ENCODE results near the gene FAM53C.

The FAM53C gene

GRCh38 chr5:138351056-138351455 lies 13.0 kb downstream of the FAM53C start:
- no peak for DNase-seq (ENCODE audit: low read depth in 2 of 3, low spot score in 1 of 3)

GRCh38 chr5:138351517-138351916 lies 13.5 kb downstream of the FAM53C start:
- no peak for DNase-seq (ENCODE audit: low read depth in 2 of 3, low spot score in 1 of 3)

DNA sequence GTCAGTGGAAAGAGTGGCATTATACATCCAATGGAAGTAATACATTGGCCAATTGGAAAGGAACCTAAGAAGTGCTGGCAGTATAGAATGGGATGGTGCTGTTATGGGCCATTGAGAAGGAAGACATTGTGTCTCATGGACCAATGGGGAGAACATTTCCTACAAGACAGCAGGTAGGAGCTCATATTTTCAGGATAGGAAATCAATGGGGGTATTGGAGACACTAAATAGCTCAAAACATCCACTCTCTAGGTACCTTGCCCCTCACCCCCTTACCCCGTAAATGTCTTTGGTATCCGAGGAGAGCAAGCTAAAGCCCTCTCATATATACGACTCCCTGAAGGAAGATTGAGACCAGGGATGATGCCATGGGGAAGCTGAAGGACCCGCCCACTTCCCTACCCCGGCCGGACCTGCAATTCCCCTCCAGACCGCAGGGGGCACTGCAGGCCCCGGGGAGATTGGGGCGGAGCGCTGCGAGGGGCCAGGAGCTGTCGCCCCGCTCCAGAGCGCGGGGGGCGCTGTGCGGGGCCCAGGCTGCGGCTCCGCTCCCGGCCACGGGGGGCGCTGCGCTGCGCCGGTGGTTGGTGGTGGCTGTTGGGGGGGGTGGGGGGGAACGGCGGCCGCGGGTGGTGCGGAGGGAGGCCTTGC lies 14.1 kb downstream of the FAM53C start, which contains the start of gene KDM3B:
Gene KDM3B, plus strand, starts transcription at position 615 of the 651 bp plus-strand sequence. CDS start 111 bp downstream, outside the sequence.
- peak; percentile 83 to 96 (median 91) for DNase-seq (ENCODE audit: low read depth in 2 of 3, low spot score in 1 of 3)

DNA sequence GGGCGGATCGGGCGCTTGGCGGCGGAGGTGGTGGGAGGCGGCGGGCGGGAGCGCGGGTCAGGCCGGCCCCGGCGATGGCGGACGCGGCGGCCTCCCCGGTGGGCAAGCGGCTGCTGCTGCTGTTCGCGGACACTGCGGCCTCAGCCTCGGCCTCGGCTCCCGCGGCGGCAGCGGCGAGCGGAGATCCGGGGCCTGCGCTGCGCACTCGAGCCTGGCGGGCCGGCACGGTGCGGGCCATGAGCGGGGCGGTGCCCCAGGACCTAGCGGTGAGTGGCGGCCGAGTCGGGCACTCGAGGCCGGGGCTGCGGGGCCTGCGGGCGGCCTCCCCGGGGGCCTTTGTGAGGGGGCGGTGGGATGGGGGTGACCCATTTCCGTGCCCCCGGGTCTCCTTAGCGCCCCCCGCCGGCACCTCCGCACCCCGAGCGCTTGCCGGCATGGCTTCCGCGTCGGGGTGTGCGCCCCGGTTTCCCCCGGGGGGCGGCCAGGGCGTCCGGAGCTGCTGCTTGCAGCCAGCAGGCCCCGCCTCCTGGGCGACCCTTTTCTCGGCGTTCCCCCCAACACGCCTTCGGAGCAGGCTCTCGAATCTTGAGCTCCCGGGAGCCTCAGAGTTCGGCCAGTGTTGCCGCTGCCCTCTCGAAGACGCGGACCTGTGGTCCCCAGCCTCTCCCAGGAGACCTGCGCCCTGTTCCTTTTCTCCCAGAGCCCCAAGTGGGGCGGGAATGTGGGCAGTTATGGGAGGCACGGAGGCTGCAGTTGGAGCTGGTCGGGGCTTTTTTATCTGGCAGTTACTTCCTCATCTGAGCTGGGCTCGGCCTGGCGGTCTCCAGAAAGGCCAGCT lies 14.9 kb downstream of the FAM53C start:
- DNase-seq (ENCODE audit: low read depth in 2 of 3, low spot score in 1 of 3): peak in 2 of 3 donors; percentile 46 to 53

- peak in 1 of 3 donors; percentile 17 for DNase-seq (ENCODE audit: low read depth in 2 of 3, low spot score in 1 of 3)
Measured at GRCh38 chr5:138353560-138354080, 15.6 kb downstream of the FAM53C start.

GRCh38 chr5:138354387-138354786 lies 16.3 kb downstream of the FAM53C start:
- DNase-seq (ENCODE audit: low read depth in 2 of 3, low spot score in 1 of 3): no peak

GRCh38 chr5:138354926-138355378 lies 16.9 kb downstream of the FAM53C start:
- peak; percentile 29 to 56 (median 39) for DNase-seq (ENCODE audit: low read depth in 2 of 3, low spot score in 1 of 3)

DNA sequence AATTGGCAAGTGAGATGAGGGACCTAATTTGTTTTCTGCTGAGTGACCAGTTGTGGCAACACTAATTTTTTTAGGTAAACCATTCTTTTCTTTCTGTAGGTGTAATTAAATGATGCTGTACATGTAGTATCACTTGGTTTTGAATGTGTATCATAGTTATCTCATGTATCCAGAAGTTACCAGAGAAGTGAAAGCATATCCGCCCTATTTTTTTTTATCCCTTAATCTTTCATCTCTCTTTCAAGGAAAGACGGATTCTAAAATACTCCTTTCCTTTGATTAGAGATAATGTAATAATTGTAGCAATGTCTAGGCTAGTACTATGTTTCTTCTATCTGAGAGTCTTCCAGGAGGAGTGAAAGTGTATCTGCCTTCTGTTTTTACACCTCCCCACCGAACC lies 21.6 kb downstream of the FAM53C start:
- DNase-seq (ENCODE audit: low read depth in 2 of 3, low spot score in 1 of 3): no peak

- no peak for DNase-seq (ENCODE audit: low read depth in 2 of 3, low spot score in 1 of 3)
Measured at GRCh38 chr5:138360941-138361452, 22.9 kb downstream of the FAM53C start.

GRCh38 chr5:138364576-138364975 lies 26.5 kb downstream of the FAM53C start:
- DNase-seq (ENCODE audit: low read depth in 2 of 3, low spot score in 1 of 3): no peak

DNA sequence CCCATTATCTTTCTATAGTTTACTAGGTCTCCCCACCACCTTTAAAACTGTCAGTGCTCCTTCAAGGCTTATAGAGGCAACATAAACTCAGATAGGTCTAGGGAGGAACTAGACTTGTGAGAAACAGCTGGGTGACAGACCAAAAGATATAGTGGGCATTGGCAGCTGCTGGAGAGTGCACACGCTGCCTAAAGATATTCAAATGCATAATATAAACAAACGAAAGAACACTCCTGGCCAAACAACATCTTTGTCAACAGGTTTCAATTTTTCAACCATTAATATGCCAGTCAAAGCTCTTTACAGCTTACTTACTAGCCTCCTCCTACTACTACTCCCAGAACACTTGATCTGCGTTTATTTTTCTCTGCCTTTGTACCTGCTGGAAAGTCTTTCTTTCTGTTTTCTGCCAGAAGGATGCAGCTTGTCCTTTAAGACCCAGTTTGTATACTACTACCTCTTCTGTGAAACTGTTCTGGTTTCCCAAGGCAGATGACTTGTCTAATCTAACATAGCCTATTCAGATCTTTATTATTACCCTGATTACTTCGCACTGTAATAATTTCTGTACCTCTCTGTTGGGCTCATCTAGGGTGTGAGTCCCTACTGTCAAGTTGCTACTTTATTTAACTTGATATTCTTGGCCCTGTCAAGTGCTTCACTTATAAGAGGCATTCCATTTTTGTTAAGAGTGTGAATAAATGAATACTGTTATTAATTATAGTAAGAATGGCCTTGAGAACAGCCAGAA lies 28.7 kb downstream of the FAM53C start:
- no peak for DNase-seq (ENCODE audit: low read depth in 2 of 3, low spot score in 1 of 3)

DNA sequence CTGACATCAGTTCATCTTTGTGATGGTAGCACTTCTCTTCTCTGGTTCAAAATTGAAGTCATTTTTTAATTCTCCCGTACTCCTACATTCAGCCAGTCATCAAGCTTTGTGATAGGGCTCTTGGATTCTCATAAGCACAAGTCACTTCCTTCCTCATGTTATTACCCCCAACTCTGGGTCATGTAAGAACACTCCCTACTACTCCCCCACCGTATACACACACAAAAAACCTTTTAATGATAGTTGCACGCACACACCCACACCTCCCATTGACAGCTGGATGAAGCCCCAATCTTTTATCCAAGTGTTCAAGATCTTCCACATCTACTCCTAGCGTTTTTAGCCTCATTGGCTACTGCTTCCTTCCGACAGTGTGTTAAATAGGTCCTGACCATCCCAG lies 31.2 kb downstream of the FAM53C start:
- DNase-seq (ENCODE audit: low read depth in 2 of 3, low spot score in 1 of 3): no peak

- no peak for DNase-seq (ENCODE audit: low read depth in 2 of 3, low spot score in 1 of 3)
Measured at GRCh38 chr5:138369706-138370105, 31.6 kb downstream of the FAM53C start.

DNA sequence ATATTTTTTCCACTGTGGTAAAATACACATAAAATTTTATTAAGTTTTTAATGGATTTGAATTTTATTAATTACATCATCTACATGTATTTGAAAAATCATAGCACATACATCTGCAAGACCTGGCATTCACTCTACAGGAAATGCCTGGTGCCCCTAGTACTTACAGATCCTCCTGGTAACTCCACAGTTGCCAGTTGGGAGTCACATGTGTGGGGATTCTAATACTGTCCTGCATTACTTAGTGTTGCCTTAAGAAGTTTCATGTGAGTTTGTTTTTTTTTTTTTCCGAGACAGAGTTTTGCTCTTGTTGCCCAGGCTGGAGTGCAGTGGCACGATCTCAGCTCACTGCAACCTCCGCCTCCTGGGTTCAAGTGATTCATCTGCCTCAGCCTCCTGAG lies 32.5 kb downstream of the FAM53C start:
- no peak for DNase-seq (ENCODE audit: low read depth in 2 of 3, low spot score in 1 of 3)

DNA sequence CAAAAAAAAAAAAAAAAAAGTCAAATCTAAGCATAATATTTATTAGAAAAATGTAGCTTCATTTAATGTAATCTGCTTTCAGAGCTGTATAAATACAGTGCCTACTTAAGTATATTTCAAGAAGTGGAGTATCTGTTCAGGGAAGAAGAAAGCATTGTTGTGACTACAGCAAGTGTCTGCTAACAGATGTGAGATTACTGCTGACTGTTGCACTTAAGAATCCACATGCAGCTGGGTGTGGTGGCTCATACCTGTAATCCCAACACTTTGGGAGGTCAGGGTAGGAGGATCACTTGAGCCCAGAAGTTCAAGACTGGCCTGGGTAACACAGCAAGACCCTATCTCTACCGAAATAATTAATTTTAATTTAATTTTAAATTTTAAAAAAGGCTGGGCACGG lies 33.4 kb downstream of the FAM53C start:
- DNase-seq (ENCODE audit: low read depth in 2 of 3, low spot score in 1 of 3): no peak

DNA sequence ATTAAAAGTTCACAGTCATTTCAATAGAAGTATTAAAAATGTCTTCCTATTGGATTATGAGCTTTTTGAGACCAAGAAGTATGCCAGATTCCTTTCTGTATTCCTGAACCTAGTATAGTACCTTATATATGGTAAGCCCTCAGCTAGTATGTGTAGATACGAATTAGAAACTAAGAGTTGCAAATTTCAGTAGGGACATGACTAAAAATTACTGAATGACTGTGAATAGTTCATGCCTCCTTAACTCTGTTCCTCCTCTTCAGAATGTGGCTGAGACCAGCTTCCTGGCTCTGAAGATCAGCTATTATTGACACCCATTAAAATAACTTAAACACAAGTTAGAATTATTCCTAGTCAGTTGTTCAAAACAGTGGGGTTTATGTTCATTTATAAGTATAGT lies 34.2 kb downstream of the FAM53C start:
- no peak for DNase-seq (ENCODE audit: low read depth in 2 of 3, low spot score in 1 of 3)

DNA sequence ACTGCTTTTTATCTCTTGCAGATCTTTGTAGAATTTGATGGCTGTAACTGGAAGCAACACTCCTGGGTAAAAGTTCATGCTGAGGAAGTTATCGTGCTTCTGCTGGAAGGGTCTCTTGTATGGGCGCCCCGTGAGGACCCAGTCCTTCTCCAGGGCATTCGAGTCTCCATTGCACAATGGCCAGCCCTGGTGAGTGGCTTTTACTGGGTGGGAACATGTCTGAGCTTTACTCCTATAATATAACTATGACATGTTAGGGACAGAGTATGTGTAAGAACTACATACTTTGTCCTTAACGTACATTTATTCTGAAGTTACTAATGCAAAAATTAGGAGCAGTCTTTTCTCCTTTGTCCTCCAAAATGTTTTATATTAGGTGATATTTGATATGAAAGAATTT lies 34.6 kb downstream of the FAM53C start:
- DNase-seq (ENCODE audit: low read depth in 2 of 3, low spot score in 1 of 3): no peak

DNA sequence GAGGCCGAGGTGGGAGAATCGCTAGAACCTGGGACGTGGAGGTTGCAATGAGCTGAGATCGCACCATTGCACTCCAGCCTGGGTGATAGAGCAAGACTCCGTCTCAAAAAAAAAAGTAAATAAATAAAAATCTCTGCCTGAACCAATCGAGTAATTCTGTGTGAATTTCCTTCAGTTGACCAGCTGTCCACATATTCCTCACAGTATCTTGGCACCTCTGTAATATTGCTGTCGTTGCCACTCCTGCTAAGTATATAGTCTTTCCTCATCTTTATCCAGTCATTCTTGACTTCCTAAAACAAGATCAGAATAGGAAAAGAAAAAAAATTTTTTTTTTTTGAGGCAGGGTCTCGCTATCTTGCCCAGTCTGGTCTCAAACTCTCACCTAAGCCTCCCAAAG lies 44.3 kb downstream of the FAM53C start:
- no peak for DNase-seq (ENCODE audit: low read depth in 2 of 3, low spot score in 1 of 3)

DNA sequence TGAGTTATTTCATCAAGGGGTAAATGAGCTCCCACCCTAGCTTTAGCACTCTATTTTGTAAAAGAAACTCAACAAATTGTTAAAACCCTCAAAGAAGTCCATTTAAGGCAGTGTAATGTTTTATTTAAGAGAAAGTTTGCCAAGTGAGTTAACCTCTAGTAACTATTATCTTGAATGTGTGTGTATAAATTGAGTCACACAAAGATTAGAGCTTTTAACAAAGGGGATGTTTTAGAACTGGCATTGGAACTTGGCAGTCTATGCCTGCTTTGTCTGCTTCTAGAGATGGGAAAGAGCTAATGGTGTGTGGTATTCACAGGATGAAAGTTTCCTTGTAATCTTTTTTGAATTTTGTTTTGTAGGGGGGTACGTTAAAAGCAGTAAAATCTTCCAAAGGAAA lies 47.6 kb downstream of the FAM53C start:
- DNase-seq (ENCODE audit: low read depth in 2 of 3, low spot score in 1 of 3): no peak

- DNase-seq (ENCODE audit: low read depth in 2 of 3, low spot score in 1 of 3): no peak
Measured at GRCh38 chr5:138386290-138386689, 48.2 kb downstream of the FAM53C start.

DNA sequence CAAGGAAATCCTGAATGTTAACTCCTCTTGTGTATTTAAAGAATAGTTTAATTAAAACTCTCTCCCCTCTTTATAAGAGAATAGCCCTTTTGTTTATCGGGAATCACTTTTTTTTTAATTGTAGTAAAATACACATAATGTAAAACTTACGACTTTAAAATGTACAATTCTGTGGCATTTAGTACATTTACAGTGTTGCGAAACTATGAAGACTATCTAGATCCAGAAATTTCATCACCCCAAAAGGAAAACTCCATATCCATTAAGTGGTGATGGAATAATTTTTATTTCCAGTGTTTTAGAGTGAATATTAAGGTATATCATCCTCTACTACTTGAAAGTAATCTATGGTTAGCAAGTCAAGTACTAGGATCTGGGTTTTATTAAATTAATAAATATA lies 51.3 kb downstream of the FAM53C start:
- DNase-seq (ENCODE audit: low read depth in 2 of 3, low spot score in 1 of 3): no peak

Data from stimulated activated CD4-positive, alpha-beta T cell treated with anti-CD3 and anti-CD28 coated beads, Interleukin-12 subunit alpha, Interleukin-12 subunit beta, amount 100 ng/mL, for 48 hours (primary cell).